ENCODE results near the gene NSMCE4A. TPM values are rescaled to one million over a fixed set of nuclear protein-coding genes. Genes with fewer than 3 reads are reported as not detected.

NSMCE4A gene
- total and polyA plus RNA-seq, 2 donors (not counting 1 experiment from before 2014, with no cell fraction given), result 89.7 to 92.4 TPM

DNA sequence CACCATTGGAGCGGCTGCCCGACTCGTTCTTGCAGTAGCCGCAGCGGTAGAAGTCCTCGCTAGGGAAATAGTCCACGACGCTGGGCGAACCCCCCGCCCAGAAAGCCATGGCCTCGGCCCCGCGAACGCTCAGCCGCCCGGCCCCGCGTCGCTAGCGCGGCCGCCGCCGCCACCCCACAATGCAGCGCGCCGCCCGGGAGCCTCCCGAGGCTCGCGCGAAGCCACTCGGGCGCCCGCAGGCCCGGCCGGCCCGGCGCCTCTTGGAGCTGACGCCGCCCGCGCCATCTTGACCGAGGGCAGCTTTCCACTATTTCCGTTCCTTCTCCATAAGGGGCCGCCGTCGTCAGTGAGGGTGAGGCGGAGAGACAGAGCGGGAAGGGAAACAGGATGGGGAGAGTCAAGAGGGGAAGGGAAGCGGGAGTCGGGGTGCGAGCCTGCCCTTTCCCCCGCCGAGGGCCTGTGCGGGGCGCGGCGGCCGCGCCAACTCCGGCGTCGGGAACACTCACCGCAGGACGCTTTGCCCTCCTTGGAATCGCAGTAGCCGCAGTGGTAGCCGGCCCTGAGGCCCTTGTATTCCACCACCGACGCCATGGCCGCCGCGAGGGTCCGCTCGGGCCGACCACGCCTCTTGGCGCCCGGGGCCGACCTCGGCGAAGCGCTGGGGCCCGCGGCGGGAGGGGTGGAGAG is 47.0 kb downstream of the NSMCE4A start, which contains the start of gene ATE1:
TSS of gene ATE1 (minus strand) at position 191 of the 687 bp plus-strand sequence. CDS start at position 109, 82 bp downstream.
- H3K36me3 ChIP-seq (replicated peaks in 1 of 2; ENCODE audit: control extremely low read depth in 1 of 2, control insufficient read depth in 1 of 2, extremely low read depth in 1 of 2, insufficient read depth in 2 of 2, low read length in 1 of 2), result no peaks in the 10 kb centered on the region
- Mint-ChIP-seq H3K27me3 (no peaks in the 10 kb centered on the region), H3K4me1 (peaks cover 19% of the 10 kb centered on the region), H3K4me3 (peak within 1 kb of the TSS; percentile 96), H3K9me3 (ENCODE audit: insufficient read depth) (no peaks in the 10 kb centered on the region), H3K27ac (peak within 1 kb of the TSS; percentile 94)
- peak within 1 kb of the TSS; percentile 99 for H3K9ac ChIP-seq (ENCODE audit: low read length)
- peak within 1 kb of the TSS; percentile 96 to 97 for H3K27ac ChIP-seq (ENCODE audit: low read length in 2 of 2)
- H3K79me2 ChIP-seq (ENCODE audit: control insufficient read depth, insufficient read depth, low read length), result peaks cover 37% of the 10 kb centered on the region
- H3K27me3 ChIP-seq (replicated peaks in 1 of 4; ENCODE audit: control extremely low read depth in 1 of 4, control insufficient read depth in 3 of 4, insufficient read depth in 4 of 4, low read length in 3 of 4), result no peaks in the 10 kb centered on the region
- H4K20me1 ChIP-seq (ENCODE audit: control insufficient read depth, insufficient read depth, low read length, poor library complexity, severe bottlenecking), result no peaks in the 10 kb centered on the region
- ATAC-seq (ENCODE audit: low read depth) (peak; percentile 93), DNase-seq (peak; percentile 89)
- no peaks in the 10 kb centered on the region for H3K9me3 ChIP-seq (ENCODE audit: control extremely low read depth in 1 of 3, control insufficient read depth in 2 of 3, insufficient read depth in 1 of 3, low read length in 2 of 3)
- peak within 1 kb of the TSS; percentile 99 for H2AFZ ChIP-seq (ENCODE audit: insufficient read depth, low read depth, low read length, poor library complexity, severe bottlenecking)
- WGBS (ENCODE audit: insufficient coverage), result under 1% methylated on average over 87 of the region's 87 CpGs
- ChIA-PET CTCF (interaction anchor here (0.6 kb wide), 1 partner anchor 46 kb away, joined by 3 read pairs; no protein-coding TSS in a partner anchor), POLR2A (interaction anchor here (1.2 to 2.0 kb wide), 2 partner anchors 48 to 1080 kb away, joined by 3 to 7 read pairs; partner anchors contain the start of gene NSMCE4A)
- TF ChIP-seq EZH2 (IDR thresholded peaks at IDR 0.05; ENCODE audit: borderline replicate concordance, insufficient read depth, low read depth, low read length, poor library complexity, severe bottlenecking), result no peak
- TF ChIP-seq, protein P1, sequence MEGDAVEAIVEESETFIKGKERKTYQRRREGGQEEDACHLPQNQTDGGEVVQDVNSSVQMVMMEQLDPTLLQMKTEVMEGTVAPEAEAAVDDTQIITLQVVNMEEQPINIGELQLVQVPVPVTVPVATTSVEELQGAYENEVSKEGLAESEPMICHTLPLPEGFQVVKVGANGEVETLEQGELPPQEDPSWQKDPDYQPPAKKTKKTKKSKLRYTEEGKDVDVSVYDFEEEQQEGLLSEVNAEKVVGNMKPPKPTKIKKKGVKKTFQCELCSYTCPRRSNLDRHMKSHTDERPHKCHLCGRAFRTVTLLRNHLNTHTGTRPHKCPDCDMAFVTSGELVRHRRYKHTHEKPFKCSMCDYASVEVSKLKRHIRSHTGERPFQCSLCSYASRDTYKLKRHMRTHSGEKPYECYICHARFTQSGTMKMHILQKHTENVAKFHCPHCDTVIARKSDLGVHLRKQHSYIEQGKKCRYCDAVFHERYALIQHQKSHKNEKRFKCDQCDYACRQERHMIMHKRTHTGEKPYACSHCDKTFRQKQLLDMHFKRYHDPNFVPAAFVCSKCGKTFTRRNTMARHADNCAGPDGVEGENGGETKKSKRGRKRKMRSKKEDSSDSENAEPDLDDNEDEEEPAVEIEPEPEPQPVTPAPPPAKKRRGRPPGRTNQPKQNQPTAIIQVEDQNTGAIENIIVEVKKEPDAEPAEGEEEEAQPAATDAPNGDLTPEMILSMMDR (IDR thresholded peaks at IDR 0.05), result no peak
- peak within 1 kb of the TSS; percentile 71 to 99 (median 82) for H3K4me3 ChIP-seq (ENCODE audit: control extremely low read depth in 1 of 5, extremely low read depth in 1 of 5, insufficient read depth in 1 of 5, low read depth in 2 of 5, low read length in 4 of 5)
- H3K4me2 ChIP-seq (replicated peaks; ENCODE audit: low read depth, low read length, poor library complexity, severe bottlenecking), result peak within 1 kb of the TSS; percentile 90
- intact Hi-C loops (cut with micrococcal nuclease), result loop anchor here (1.0 to 5.0 kb wide), 5 partner anchors 47 to 1224 kb away; partner anchors contain the start of genes ACADSB, BUB3, IKZF5 and NSMCE4A
- peaks cover 10 to 16% of the 10 kb centered on the region in 2 donors for H3K4me1 ChIP-seq (ENCODE audit: control insufficient read depth in 2 of 2, insufficient read depth in 2 of 2, low read length in 2 of 2)

Measured in B cell (primary cell).